GM12872 (cell line): ENCODE measurements around the gene NIM1K.

ENCODE experiments used
- CTCF ChIP-seq: IDR thresholded peaks from 3 replicates; pipeline ENCODE4 v1.5.1; 2011; ENCODE audit warnings: low read depth, mild to moderate bottlenecking, low read length, moderate library complexity; ENCODE audit not compliant: insufficient read depth

Gene NIM1K

GRCh38 chr5:43303242-43303641 lies 111.2 kb downstream of the NIM1K start:
- no peak for TF ChIP-seq CTCF

- TF ChIP-seq CTCF: no peak
Observed at GRCh38 chr5:43304525-43304924, 112.5 kb downstream of the NIM1K start.

- peak; percentile 56; the same call in 2 of the 3 replicates for TF ChIP-seq CTCF
Observed at GRCh38 chr5:43305948-43306565, 114.0 kb downstream of the NIM1K start.

GRCh38 chr5:43309122-43309521 lies 117.1 kb downstream of the NIM1K start:
- no peak for TF ChIP-seq CTCF

GRCh38 chr5:43309637-43310036 lies 117.6 kb downstream of the NIM1K start:
- TF ChIP-seq CTCF: no peak

- TF ChIP-seq CTCF: no peak
Observed at GRCh38 chr5:43312076-43312661, 120.1 kb downstream of the NIM1K start.

- TF ChIP-seq CTCF: peak; percentile 21; the same call in 1 of the 3 replicates
Observed at GRCh38 chr5:43312699-43313034, 120.6 kb downstream of the NIM1K start.
